MCF 10A (cell line): ENCODE measurements around the gene ARRDC5. TPM values are rescaled to one million over a fixed set of nuclear protein-coding genes. Genes with fewer than 3 reads are reported as not detected.

ENCODE experiments used
- BruUV-seq: library from RNA; stranded (reverse); fragments of 400-500 nt; replicated peaks from 2 replicates; lab custom pipeline; 2021; lab: Mats Ljungman, UMichigan
- CTCF ChIA-PET: fragments of 300-600 bp; sonication (Branson Sonifier 250); formaldehyde crosslinking; extraction: SDS; loops from one replicate; lab custom pipeline; 2021; ENCODE audit warnings: antibody characterized with exemption, inconsistent platforms; lab: Yijun Ruan, JAX
- POLR2A ChIA-PET: fragments of 300-600, 350-650 bp; sonication (Branson Sonifier 250); formaldehyde crosslinking; extraction: SDS; loops from one replicate; lab custom pipeline; 2020; ENCODE audit warnings: antibody characterized with exemption, inconsistent platforms; lab: Yijun Ruan, JAX
- DNase-seq: peaks from one replicate; pipeline ENCODE4 v3.0.0-alpha.2; 2018; ENCODE audit not compliant: unreplicated experiment
- H3K27ac Mint-ChIP-seq: one replicate; pipeline ENCODE4 v1.8.0; 2022; ENCODE audit warnings: mild to moderate bottlenecking, low read depth, mixed read lengths; ENCODE audit not compliant: unreplicated experiment
- H3K27me3 Mint-ChIP-seq: one replicate; pipeline ENCODE4 v1.8.0; 2022; ENCODE audit warnings: mixed read lengths; ENCODE audit not compliant: insufficient read depth, unreplicated experiment
- H3K36me3 Mint-ChIP-seq: one replicate; pipeline ENCODE4 v1.8.0; 2022; ENCODE audit warnings: mild to moderate bottlenecking, moderate library complexity, mixed read lengths; ENCODE audit not compliant: insufficient read depth, unreplicated experiment
- H3K4me1 Mint-ChIP-seq: one replicate; pipeline ENCODE4 v1.8.0; 2022; ENCODE audit warnings: mixed read lengths; ENCODE audit not compliant: insufficient read depth, unreplicated experiment
- H3K4me3 Mint-ChIP-seq: one replicate; pipeline ENCODE4 v1.8.0; 2022; ENCODE audit warnings: mild to moderate bottlenecking, moderate library complexity, mixed read lengths; ENCODE audit not compliant: unreplicated experiment
- H3K9me3 Mint-ChIP-seq: one replicate; pipeline ENCODE4 v1.8.0; 2022; ENCODE audit warnings: mixed read lengths; ENCODE audit not compliant: unreplicated experiment
- CTCF ChIP-seq: fragments of 200-600 bp; IDR thresholded peaks from one replicate; pipeline ENCODE4 v1.8.0; 2022; ENCODE audit warnings: antibody characterized with exemption, mild to moderate bottlenecking; ENCODE audit not compliant: unreplicated experiment
- intact Hi-C: fragments of 100-400 bp; cut with micrococcal nuclease; formaldehyde crosslinking; loops from 2 replicates; pipeline ENCODE4 v1.14.1; 2022
- total RNA-seq: library from RNA; stranded (reverse); gene quantifications from 2 replicates; pipeline ENCODE4 v1.2.3, GENCODE V29; 2022

Gene ARRDC5
- total RNA-seq, 1 experiment from 2014 or later: not detected

DNA sequence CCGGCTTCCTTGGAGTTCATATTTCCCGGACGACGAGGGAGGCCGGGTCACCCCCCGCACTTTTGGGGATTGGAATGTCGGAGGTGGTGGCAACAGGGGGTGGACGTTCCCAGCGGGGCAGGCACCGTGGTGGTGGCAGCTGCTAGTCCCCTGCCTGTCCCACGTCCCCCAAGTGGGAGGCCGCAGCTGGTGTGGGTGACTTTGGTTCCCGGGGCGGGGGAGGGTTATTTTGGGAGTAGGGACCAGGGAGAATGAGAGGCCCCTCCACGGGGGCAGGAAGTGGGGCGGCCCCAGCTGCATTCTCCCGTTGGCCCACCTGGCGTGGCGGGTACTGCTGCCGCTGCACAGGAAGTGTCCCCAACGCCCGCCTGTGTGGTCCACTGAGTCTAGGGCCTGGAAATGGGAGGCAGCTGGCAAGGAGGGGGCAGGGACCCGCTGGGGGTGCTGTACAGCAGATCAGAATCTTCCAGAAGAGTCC, 24.2 kb downstream of the ARRDC5 start:
- H3K27ac Mint-ChIP-seq: peak overlapping the region; percentile 63
- H3K36me3 Mint-ChIP-seq: no peaks in the 10 kb centered on the region
- H3K4me1 Mint-ChIP-seq: no peaks in the 10 kb centered on the region
- no peak overlapping the region for H3K4me3 Mint-ChIP-seq
- no peak for TF ChIP-seq CTCF
- no TSS peak for BruUV-seq
- no peaks in the 10 kb centered on the region for H3K27me3 Mint-ChIP-seq
- intact Hi-C loops: no loop called here
- no peak for DNase-seq
- H3K9me3 Mint-ChIP-seq: no peaks in the 10 kb centered on the region
- CTCF ChIA-PET: interaction anchor here (0.7 to 1.2 kb wide), 3 partner anchors 33 to 153 kb away, joined by 3 to 5 read pairs (median 3); no protein-coding TSS in a partner anchor
- POLR2A ChIA-PET: interaction anchor here (0.7 to 1.4 kb wide), 2 partner anchors 11 to 383 kb away, joined by 3 to 4 read pairs; partner anchors contain the start of gene PLIN3

DNA sequence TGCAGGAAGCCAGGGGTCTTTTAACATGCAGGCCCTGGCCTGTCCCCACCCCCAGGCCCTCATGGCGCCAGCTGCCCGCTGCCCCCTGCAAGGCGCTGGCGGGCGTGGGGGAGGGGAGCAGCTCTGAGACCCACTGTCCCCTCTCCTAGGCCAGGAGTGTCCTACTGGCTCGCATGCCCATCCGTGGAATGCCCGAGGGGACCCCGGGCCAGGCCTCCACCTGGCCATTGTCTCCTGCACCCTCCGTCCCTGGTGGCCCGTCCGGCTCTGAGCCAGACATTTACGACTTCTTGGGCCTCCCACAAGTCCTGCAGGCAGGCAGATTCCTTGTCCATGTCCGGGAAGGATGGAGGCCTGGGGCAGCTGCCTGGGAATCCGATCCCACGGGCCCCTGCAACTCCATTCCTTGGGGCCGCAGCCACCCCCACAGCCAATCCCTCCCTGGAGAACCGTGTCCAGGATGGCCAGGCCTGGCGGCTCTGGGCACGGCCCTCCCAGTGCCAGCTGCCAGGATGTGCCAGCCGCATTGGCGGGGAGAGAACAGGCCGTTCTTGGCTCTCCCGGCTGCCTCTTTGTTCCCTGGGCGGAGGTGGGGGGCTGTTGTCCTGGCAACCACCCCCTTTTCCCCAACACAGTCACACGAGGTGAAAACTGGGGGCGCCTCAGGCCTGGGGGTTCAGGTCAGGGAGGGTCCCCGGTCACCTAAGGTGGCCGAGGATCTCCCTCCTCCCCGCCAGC, 24.8 kb downstream of the ARRDC5 start:
- Mint-ChIP-seq H3K9me3 (no peaks in the 10 kb centered on the region), H3K4me3 (no peak overlapping the region), H3K27ac (peak overlapping the region; percentile 63), H3K36me3 (no peaks in the 10 kb centered on the region), H3K4me1 (no peaks in the 10 kb centered on the region), H3K27me3 (no peaks in the 10 kb centered on the region)
- peak; percentile 22 for DNase-seq
- POLR2A ChIA-PET: interaction anchor here (0.5 to 0.7 kb wide), 3 partner anchors 9 to 383 kb away, joined by 3 to 4 read pairs (median 3); no protein-coding TSS in a partner anchor
- intact Hi-C loops: no loop called here
- CTCF ChIA-PET: interaction anchor here (0.7 to 1.2 kb wide), 2 partner anchors 34 kb away, joined by 3 to 5 read pairs; no protein-coding TSS in a partner anchor
- no TSS peak for BruUV-seq
- TF ChIP-seq CTCF: no peak

GRCh38 chr19:4873930-4874329, 28.8 kb downstream of the ARRDC5 start:
- Mint-ChIP-seq H3K9me3 (no peaks in the 10 kb centered on the region), H3K4me3 (no peak overlapping the region), H3K27ac (no peak overlapping the region), H3K27me3 (no peaks in the 10 kb centered on the region), H3K4me1 (peaks cover 10% of the 10 kb centered on the region), H3K36me3 (no peaks in the 10 kb centered on the region)
- POLR2A ChIA-PET: interaction anchor here (0.9 to 8.9 kb wide), 3 partner anchors 10 to 95 kb away, joined by 3 to 98 read pairs (median 4); partner anchors contain the start of gene KDM4B
- no TSS peak for BruUV-seq
- no peak for DNase-seq
- TF ChIP-seq CTCF: no peak
- CTCF ChIA-PET: interaction anchor here (0.8 to 9.6 kb wide), 10 partner anchors 21 to 159 kb away, joined by 3 to 93 read pairs (median 6); partner anchors contain the start of gene ARRDC5
- intact Hi-C loops: loop anchor here (2.0 kb wide), 1 partner anchor 15 kb away; no protein-coding TSS in a partner anchor

- no TSS peak for BruUV-seq
- CTCF ChIA-PET: interaction anchor here (0.6 to 9.6 kb wide), 14 partner anchors 12 to 750 kb away, joined by 3 to 93 read pairs (median 4); no protein-coding TSS in a partner anchor
- intact Hi-C loops: loop anchor here (1.0 to 2.0 kb wide), 3 partner anchors 17 to 160 kb away; no protein-coding TSS in a partner anchor
- H3K36me3 Mint-ChIP-seq: no peaks in the 10 kb centered on the region
- H3K27me3 Mint-ChIP-seq: no peaks in the 10 kb centered on the region
- no peak for DNase-seq
- POLR2A ChIA-PET: interaction anchor here (1.0 to 8.9 kb wide), 3 partner anchors 40 to 99 kb away, joined by 3 to 98 read pairs (median 8); no protein-coding TSS in a partner anchor
- no peaks in the 10 kb centered on the region for H3K9me3 Mint-ChIP-seq
- H3K27ac Mint-ChIP-seq: peak overlapping the region; percentile 63
- H3K4me1 Mint-ChIP-seq: peaks cover 10% of the 10 kb centered on the region
- peak overlapping the region; percentile 16 for H3K4me3 Mint-ChIP-seq
- TF ChIP-seq CTCF: no peak
Observed at GRCh38 chr19:4871711-4872110, 31.0 kb downstream of the ARRDC5 start.
